PC-3 (cell line): ENCODE data around the gene CTBP2. TPM values are rescaled to one million over a fixed set of nuclear protein-coding genes. Genes with fewer than 3 reads are reported as not detected.
A peak's percentile ranks its signal among the peaks of the same experiment; 100 is the strongest.

ENCODE experiments used
- ATAC-seq: fragments of 200-7000 bp; cut with Tn5 transposase; 2 replicates; pipeline ENCODE4 v1.9.1; 2020; ENCODE audit warnings: mild to moderate bottlenecking, moderate library complexity
- BruUV-seq: library from RNA; stranded (reverse); fragments of 400-500 nt; replicated peaks from 2 replicates; lab custom pipeline; 2021; lab: Mats Ljungman, UMichigan
- CTCF ChIA-PET: fragments of 300-600 bp; sonication (Branson Sonifier 250); formaldehyde crosslinking; loops from one replicate; lab custom pipeline; 2022; ENCODE audit warnings: antibody characterized with exemption; lab: Charles Lee
- POLR2A ChIA-PET: fragments of 300-600 bp; sonication (Branson Sonifier 250); formaldehyde crosslinking; loops from one replicate; lab custom pipeline; 2022; ENCODE audit warnings: antibody characterized with exemption; ENCODE audit not compliant: unreplicated experiment; lab: Charles Lee
- DNase-seq: peaks from one replicate; pipeline ENCODE4 v3.0.0-alpha.2; 2015
- H2AFZ ChIP-seq: fragments of 300-600 bp; sonication (generic); 2 replicates; pipeline ENCODE4 v1.6.0; 2016; ENCODE audit warnings: antibody characterized with exemption, low read length
- H3F3A ChIP-seq: fragments of 300-600 bp; sonication (generic); one replicate; pipeline ENCODE4 v1.6.0; 2017; ENCODE audit warnings: antibody characterized with exemption, low read length, control low read depth, mild to moderate bottlenecking; ENCODE audit not compliant: unreplicated experiment
- H3K27ac ChIP-seq: fragments of 300-600 bp; sonication (generic); 2 replicates; pipeline ENCODE4 v1.5.1; 2016; ENCODE audit warnings: mild to moderate bottlenecking, low read length
- H3K27me3 ChIP-seq: fragments of 300-600 bp; sonication (generic); 2 replicates; pipeline ENCODE4 v1.6.1; 2016; ENCODE audit warnings: low read length, mixed read lengths
- H3K36me3 ChIP-seq: fragments of 300-600 bp; sonication (generic); 2 replicates; pipeline ENCODE4 v1.6.1; 2016; ENCODE audit warnings: low read depth, mixed run types, low read length, mixed read lengths
- H3K4me1 ChIP-seq: fragments of 300-600 bp; sonication (generic); 2 replicates; pipeline ENCODE4 v1.5.1; 2016; ENCODE audit warnings: low read length; ENCODE audit not compliant: insufficient read depth
- H3K4me2 ChIP-seq: fragments of 300-600 bp; sonication (generic); 2 replicates; pipeline ENCODE4 v1.6.0; 2016; ENCODE audit warnings: low read length
- H3K4me3 ChIP-seq: fragments of 300-600 bp; sonication (generic); 2 replicates; pipeline ENCODE4 v1.5.1; 2016; ENCODE audit warnings: mild to moderate bottlenecking, low read length, mixed read lengths
- H3K79me2 ChIP-seq: fragments of 300-600 bp; sonication (generic); 2 replicates; pipeline ENCODE4 v1.6.1; 2017; ENCODE audit warnings: low read length, mixed read lengths
- H3K9ac ChIP-seq: fragments of 300-600 bp; sonication (generic); 2 replicates; pipeline ENCODE4 v1.6.0; 2016; ENCODE audit warnings: mild to moderate bottlenecking, low read length
- H3K9me2 ChIP-seq: fragments of 300-600 bp; sonication (generic); replicated peaks from 2 replicates; pipeline ENCODE4 v1.6.1; 2016; ENCODE audit warnings: mixed run types, low read length, mixed read lengths
- H3K9me3 ChIP-seq: fragments of 300-600 bp; sonication (generic); 2 replicates; pipeline ENCODE4 v1.6.1; 2016; ENCODE audit warnings: low read length, mixed read lengths
- H4K20me1 ChIP-seq: fragments of 300-600 bp; sonication (generic); 2 replicates; pipeline ENCODE4 v1.6.1; 2016; ENCODE audit warnings: low read length, mixed read lengths
- EZH2 ChIP-seq: fragments of 300-600 bp; sonication (generic); IDR thresholded peaks from one replicate; pipeline ENCODE4 v1.6.1; 2017; ENCODE audit warnings: antibody characterized with exemption, mild to moderate bottlenecking, low read length; ENCODE audit not compliant: unreplicated experiment
- EZH2phosphoT487 ChIP-seq: fragments of 300-600 bp; sonication (generic); IDR thresholded peaks from 2 replicates; pipeline ENCODE4 v1.6.1; 2018; ENCODE audit warnings: mild to moderate bottlenecking, antibody characterized with exemption, low read length, borderline replicate concordance
- intact Hi-C: fragments of 100-400 bp; cut with micrococcal nuclease; formaldehyde crosslinking; loops from 2 replicates; pipeline ENCODE4 v1.9.0; 2023
- total RNA-seq: library from RNA; depleted of rRNA; stranded (reverse); fragments of >200 nt; gene quantifications from 2 replicates; pipeline ENCODE4 v1.2.3, GENCODE V29; 2014
- TF ChIP-seq, protein P1 (sequence below): fragments of 300-600 bp; sonication (generic); conservative IDR thresholded peaks from 2 replicates; pipeline ENCODE4 v1.5.1; 2017; ENCODE audit warnings: antibody characterized with exemption, low read depth, mild to moderate bottlenecking, low read length

Gene CTBP2
- total RNA-seq, 1 experiment from 2014 or later, result 78.9 TPM

GRCh38 chr10:125157505-125157904 lies 2.9 kb downstream of the CTBP2 start:
- H3F3A ChIP-seq, result no peaks in the 10 kb centered on the region

GRCh38 chr10:125156739-125157480 lies 3.5 kb downstream of the CTBP2 start:
- no peak for TF ChIP-seq EZH2phosphoT487
- no peak for TF ChIP-seq EZH2
- TF ChIP-seq, protein P1, sequence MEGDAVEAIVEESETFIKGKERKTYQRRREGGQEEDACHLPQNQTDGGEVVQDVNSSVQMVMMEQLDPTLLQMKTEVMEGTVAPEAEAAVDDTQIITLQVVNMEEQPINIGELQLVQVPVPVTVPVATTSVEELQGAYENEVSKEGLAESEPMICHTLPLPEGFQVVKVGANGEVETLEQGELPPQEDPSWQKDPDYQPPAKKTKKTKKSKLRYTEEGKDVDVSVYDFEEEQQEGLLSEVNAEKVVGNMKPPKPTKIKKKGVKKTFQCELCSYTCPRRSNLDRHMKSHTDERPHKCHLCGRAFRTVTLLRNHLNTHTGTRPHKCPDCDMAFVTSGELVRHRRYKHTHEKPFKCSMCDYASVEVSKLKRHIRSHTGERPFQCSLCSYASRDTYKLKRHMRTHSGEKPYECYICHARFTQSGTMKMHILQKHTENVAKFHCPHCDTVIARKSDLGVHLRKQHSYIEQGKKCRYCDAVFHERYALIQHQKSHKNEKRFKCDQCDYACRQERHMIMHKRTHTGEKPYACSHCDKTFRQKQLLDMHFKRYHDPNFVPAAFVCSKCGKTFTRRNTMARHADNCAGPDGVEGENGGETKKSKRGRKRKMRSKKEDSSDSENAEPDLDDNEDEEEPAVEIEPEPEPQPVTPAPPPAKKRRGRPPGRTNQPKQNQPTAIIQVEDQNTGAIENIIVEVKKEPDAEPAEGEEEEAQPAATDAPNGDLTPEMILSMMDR, result no peak
- Histone ChIP-seq H3K4me3 (peak overlapping the region; percentile 82), H3F3A (no peaks in the 10 kb centered on the region), H3K4me2 (peak overlapping the region; percentile 99), H3K9ac (peak overlapping the region; percentile 87), H3K9me3 (no peaks in the 10 kb centered on the region), H3K27me3 (no peaks in the 10 kb centered on the region), H3K79me2 (peaks cover 78% of the 10 kb centered on the region), H3K9me2 (no peaks in the 10 kb centered on the region), H2AFZ (no peak overlapping the region), H3K4me1 (peaks cover 50% of the 10 kb centered on the region), H3K36me3 (no peaks in the 10 kb centered on the region; the same call in 1 of the 2 replicates), H3K27ac (peak overlapping the region; percentile 60), H4K20me1 (peaks cover 10% of the 10 kb centered on the region)
- peak; percentile 46 for DNase-seq
- POLR2A ChIA-PET, result no interaction called here
- no TSS peak for BruUV-seq
- intact Hi-C loops, result loop anchor here (5.0 to 10.0 kb wide), 4 partner anchors 35 to 538 kb away; no protein-coding TSS in a partner anchor
- ATAC-seq, result no peak
- CTCF ChIA-PET, result no interaction called here

More at GRCh38 chr10:125157505-125157904, 2.9 kb downstream of the CTBP2 start:
- peak overlapping the region; percentile 82 for H3K4me3 ChIP-seq
- H3K36me3 ChIP-seq, result no peaks in the 10 kb centered on the region; the same call in 1 of the 2 replicates
- H3K4me2 ChIP-seq, result peak overlapping the region; percentile 99
- H2AFZ ChIP-seq, result no peak overlapping the region
- no peaks in the 10 kb centered on the region for H3K9me2 ChIP-seq
- no peaks in the 10 kb centered on the region for H3K9me3 ChIP-seq
- H3K4me1 ChIP-seq, result peaks cover 56% of the 10 kb centered on the region
- ChIA-PET POLR2A (no interaction called here), CTCF (no interaction called here)
- no peaks in the 10 kb centered on the region for H3K27me3 ChIP-seq
- DNase-seq, result no peak
- H4K20me1 ChIP-seq, result peaks cover 10% of the 10 kb centered on the region
- TSS peak; percentile 30 for BruUV-seq
- peak overlapping the region; percentile 60 for H3K27ac ChIP-seq
- peak overlapping the region; percentile 87 for H3K9ac ChIP-seq
- intact Hi-C loops, result loop anchor here (5.0 to 10.0 kb wide), 4 partner anchors 35 to 537 kb away; no protein-coding TSS in a partner anchor
- no peak for ATAC-seq
- peaks cover 72% of the 10 kb centered on the region for H3K79me2 ChIP-seq
- TF ChIP-seq EZH2phosphoT487, result no peak
- TF ChIP-seq, protein P1, result no peak
- TF ChIP-seq EZH2, result no peak

- ATAC-seq, result no peak
Measured at GRCh38 chr10:125156196-125156595, 4.2 kb downstream of the CTBP2 start.

More at GRCh38 chr10:125156196-125156595, 4.2 kb downstream of the CTBP2 start:
- no TSS peak for BruUV-seq
- intact Hi-C loops, result loop anchor here (5.0 to 10.0 kb wide), 4 partner anchors 34 to 539 kb away; no protein-coding TSS in a partner anchor
- H3K9ac ChIP-seq, result peak overlapping the region; percentile 87; the same call in 1 of the 2 replicates
- H4K20me1 ChIP-seq, result peaks cover 10% of the 10 kb centered on the region
- peaks cover 50% of the 10 kb centered on the region for H3K4me1 ChIP-seq
- no peak overlapping the region for H2AFZ ChIP-seq
- H3K4me3 ChIP-seq, result peak overlapping the region; percentile 82; the same call in 1 of the 2 replicates
- ChIA-PET POLR2A (no interaction called here), CTCF (no interaction called here)
- H3K79me2 ChIP-seq, result peaks cover 85% of the 10 kb centered on the region
- no peaks in the 10 kb centered on the region for H3K9me2 ChIP-seq
- H3K4me2 ChIP-seq, result peak overlapping the region; percentile 99
- H3F3A ChIP-seq, result no peaks in the 10 kb centered on the region
- no peaks in the 10 kb centered on the region for H3K9me3 ChIP-seq
- H3K27ac ChIP-seq, result peak overlapping the region; percentile 60
- TF ChIP-seq EZH2 (no peak), EZH2phosphoT487 (no peak)
- TF ChIP-seq, protein P1, result no peak
- DNase-seq, result no peak
- peaks cover 3% of the 10 kb centered on the region; the same call in 1 of the 2 replicates for H3K36me3 ChIP-seq
- no peaks in the 10 kb centered on the region for H3K27me3 ChIP-seq
